H1 (cell line): ENCODE results near the gene ELP5. TPM values are rescaled to one million over a fixed set of nuclear protein-coding genes. Genes with fewer than 3 reads are reported as not detected.

Experiments used
- CTCF ChIA-PET: fragments of 300-600 bp; sonication (Branson Sonifier 250); formaldehyde crosslinking; loops from one replicate; lab custom pipeline; 2021; ENCODE audit not compliant: partially characterized antibody; lab: Charles Lee
- POLR2A ChIA-PET: fragments of 300-600 bp; sonication (Branson Sonifier 250); formaldehyde crosslinking; loops from one replicate; lab custom pipeline; 2021; ENCODE audit warnings: inconsistent platforms; ENCODE audit not compliant: partially characterized antibody; lab: Charles Lee
- DNase-seq, 2 experiments: peaks; one replicate each; pipeline versions ENCODE4 v3.0.0 to v3.0.0-alpha.2; 2010 to 2022; ENCODE audit warnings: low spot score in 2 of 2, low read depth in 1 of 2, mixed read lengths in 1 of 2
- FAIRE-seq: peaks from 2 replicates; lab custom pipeline; 2011; peaks lifted over from hg19 to GRCh38; lab: Jason Lieb, UNC
- H2AFZ ChIP-seq: 2 replicates; pipeline ENCODE4 v1.8.1; 2012; ENCODE audit warnings: low read length, inconsistent platforms
- H2AK5ac ChIP-seq: 2 replicates; pipeline ENCODE4 v1.6.1; 2013; ENCODE audit warnings: low read depth, low read length
- H2BK120ac ChIP-seq: replicated peaks from 2 replicates; pipeline ENCODE3; 2013; ENCODE audit warnings: low read depth, low read length, inconsistent platforms
- H2BK12ac ChIP-seq: 2 replicates; pipeline ENCODE4 v1.6.1; 2013; ENCODE audit warnings: low read depth, low read length
- H2BK15ac ChIP-seq: 2 replicates; pipeline ENCODE4 v1.6.1; 2013; ENCODE audit warnings: low read length
- H2BK20ac ChIP-seq: 2 replicates; pipeline ENCODE4 v1.6.1; 2013; ENCODE audit warnings: low read length
- H2BK5ac ChIP-seq: 2 replicates; pipeline ENCODE4 v1.6.1; 2013; ENCODE audit warnings: low read depth, low read length
- H3K14ac ChIP-seq: 2 replicates; pipeline ENCODE4 v1.6.1; 2013; ENCODE audit warnings: inconsistent platforms; ENCODE audit not compliant: insufficient read length
- H3K18ac ChIP-seq: 2 replicates; pipeline ENCODE4 v1.6.1; 2013; ENCODE audit warnings: low read length; ENCODE audit errors: extremely low read depth
- H3K23ac ChIP-seq: 2 replicates; pipeline ENCODE4 v1.6.1; 2013; ENCODE audit warnings: inconsistent platforms; ENCODE audit not compliant: insufficient read length
- H3K23me2 ChIP-seq: 2 replicates; pipeline ENCODE4 v1.6.1; 2013; ENCODE audit warnings: low read depth, low read length
- H3K27ac ChIP-seq: 2 replicates; pipeline ENCODE4 v1.6.1; 2011; ENCODE audit warnings: low read depth, low read length, inconsistent platforms
- H3K27me3 ChIP-seq, 4 experiments: replicated peaks in 1 of 4; 1 replicate in 1 of 4; 2 replicates in 3 of 4; pipeline versions ENCODE4 v1.6.1 to v1.8.1; 2011 to 2013; ENCODE audit warnings: low read length in 3 of 4, mild to moderate bottlenecking in 3 of 4, inconsistent platforms in 2 of 4, mixed read lengths in 2 of 4, moderate library complexity in 1 of 4; ENCODE audit not compliant: control insufficient read depth in 3 of 4, insufficient read depth in 3 of 4; ENCODE audit errors: extremely low read depth in 1 of 4
- H3K36me3 ChIP-seq, 4 experiments: 2 replicates each; pipeline versions ENCODE4 v1.6.1 to v1.8.1; 2011 to 2013; ENCODE audit warnings: mild to moderate bottlenecking in 4 of 4, low read length in 3 of 4, moderate library complexity in 2 of 4, control low read depth in 1 of 4, inconsistent platforms in 1 of 4; ENCODE audit not compliant: insufficient read depth in 4 of 4, control insufficient read depth in 2 of 4
- H3K4ac ChIP-seq: replicated peaks from 2 replicates; pipeline ENCODE3; 2013; ENCODE audit warnings: low read length, low read depth, mixed read lengths, inconsistent platforms; ENCODE audit not compliant: insufficient read length
- H3K4me1 ChIP-seq, 4 experiments: replicated peaks in 1 of 4; 1 replicate in 1 of 4; 2 replicates in 3 of 4; pipeline versions ENCODE4 v1.6.1 to v1.8.1; 2011 to 2013; ENCODE audit warnings: low read length in 3 of 4, inconsistent platforms in 2 of 4, mixed read lengths in 1 of 4; ENCODE audit not compliant: insufficient read depth in 4 of 4, control insufficient read depth in 3 of 4
- H3K4me2 ChIP-seq, 2 experiments: 2 replicates each; pipeline versions ENCODE4 v1.6.1 to v1.8.1; 2011 to 2013; ENCODE audit warnings: low read depth in 2 of 2, low read length in 2 of 2, control low read depth in 1 of 2, inconsistent platforms in 1 of 2, mild to moderate bottlenecking in 1 of 2; ENCODE audit not compliant: insufficient read depth in 1 of 2
- H3K4me3 ChIP-seq, 4 experiments: fragments of 200-600, 300-600 bp in 1 of 4; sonication (generic), shearing (Covaris generic), sonication (Bioruptor Twin) in 1 of 4; 2 replicates each; pipeline versions ENCODE4 v1.5.1 to v1.8.1; 2011 to 2016; ENCODE audit warnings: low read length in 4 of 4, low read depth in 3 of 4, control low read depth in 2 of 4, inconsistent platforms in 2 of 4, mild to moderate bottlenecking in 2 of 4, mixed read lengths in 1 of 4, moderate library complexity in 1 of 4; ENCODE audit not compliant: insufficient read depth in 2 of 4; ENCODE audit errors: extremely low read depth in 1 of 4
- H3K56ac ChIP-seq: replicated peaks from 2 replicates; pipeline ENCODE3; 2013; ENCODE audit warnings: low read depth, mild to moderate bottlenecking, mixed read lengths, low read length, inconsistent platforms; ENCODE audit not compliant: insufficient read length
- H3K79me1 ChIP-seq: 2 replicates; pipeline ENCODE4 v1.6.1; 2013; ENCODE audit warnings: low read depth, low read length, control low read depth
- H3K79me2 ChIP-seq, 2 experiments: 2 replicates each; pipeline versions ENCODE4 v1.6.1 to v1.8.1; 2012 to 2013; ENCODE audit warnings: low read length in 2 of 2, mild to moderate bottlenecking in 2 of 2, inconsistent platforms in 1 of 2; ENCODE audit not compliant: insufficient read depth in 2 of 2, control insufficient read depth in 1 of 2
- H3K9ac ChIP-seq, 4 experiments: replicated peaks in 1 of 4; 1 replicate in 1 of 4; 2 replicates in 3 of 4; pipeline versions ENCODE4 v1.6.1 to v1.8.1; 2011 to 2013; ENCODE audit warnings: low read depth in 3 of 4, low read length in 3 of 4, control low read depth in 2 of 4, mild to moderate bottlenecking in 2 of 4, moderate library complexity in 2 of 4, inconsistent platforms in 1 of 4; ENCODE audit errors: extremely low read depth in 1 of 4
- H3K9me3 ChIP-seq, 2 experiments: 2 replicates each; pipeline versions ENCODE4 v1.6.1 to v1.8.1; 2012 to 2013; ENCODE audit warnings: mild to moderate bottlenecking in 2 of 2, moderate library complexity in 2 of 2, control low read depth in 1 of 2, inconsistent platforms in 1 of 2, low read depth in 1 of 2, low read length in 1 of 2, mixed read lengths in 1 of 2; ENCODE audit not compliant: insufficient read depth in 2 of 2
- H4K20me1 ChIP-seq, 2 experiments: replicated peaks in 1 of 2; 2 replicates each; pipeline versions ENCODE3 to v1.8.1; 2011 to 2013; ENCODE audit warnings: inconsistent platforms in 2 of 2, low read length in 2 of 2, mild to moderate bottlenecking in 1 of 2; ENCODE audit not compliant: insufficient read depth in 2 of 2, control insufficient read depth in 1 of 2
- H4K5ac ChIP-seq: 2 replicates; pipeline ENCODE4 v1.6.1; 2013; ENCODE audit warnings: low read length, low read depth, mixed read lengths, inconsistent platforms; ENCODE audit not compliant: insufficient read length
- H4K8ac ChIP-seq: 2 replicates; pipeline ENCODE4 v1.8.0; 2013; ENCODE audit warnings: mild to moderate bottlenecking, moderate library complexity, low read length, inconsistent platforms; ENCODE audit not compliant: insufficient read depth; ENCODE audit errors: extremely low read depth
- H4K91ac ChIP-seq: replicated peaks from 2 replicates; pipeline ENCODE3; 2013; ENCODE audit warnings: low read length, mixed read lengths, inconsistent platforms; ENCODE audit not compliant: insufficient read length
- BCL11A ChIP-seq, 2 experiments: IDR thresholded peaks; one replicate each; pipeline ENCODE4 v1.6.1; 2011; ENCODE audit warnings: low read depth in 2 of 2, low read length in 2 of 2, mild to moderate bottlenecking in 2 of 2
- BRCA1 ChIP-seq: IDR thresholded peaks from 2 replicates; pipeline ENCODE4 v1.6.1; 2012; ENCODE audit warnings: low read depth, low read length, improper control_type of control experiment
- EZH2 ChIP-seq: fragments of 200-600 bp; sonication (generic); IDR thresholded peaks from 2 replicates; pipeline ENCODE4 v1.7.1; 2012; ENCODE audit warnings: low read depth, mild to moderate bottlenecking, moderate library complexity, low read length, inconsistent platforms; ENCODE audit not compliant: severe bottlenecking
- KDM5A ChIP-seq: fragments of 200-600 bp; IDR thresholded peaks from 2 replicates; pipeline ENCODE4 v1.7.1; 2012; ENCODE audit warnings: mild to moderate bottlenecking, low read length, inconsistent platforms, mixed read lengths
- MAFK ChIP-seq: IDR thresholded peaks from 2 replicates; pipeline ENCODE4 v1.6.1; 2012; ENCODE audit warnings: low read depth, mild to moderate bottlenecking, improper control_type of control experiment, low read length
- RAD21 ChIP-seq, 2 experiments: IDR thresholded peaks in 1 of 2; conservative IDR thresholded peaks in 1 of 2; 2 replicates each; pipeline ENCODE4 v1.6.1; 2011; ENCODE audit warnings: low read depth in 2 of 2, low read length in 2 of 2, improper control_type of control experiment in 1 of 2, inconsistent platforms in 1 of 2, mild to moderate bottlenecking in 1 of 2, moderate library complexity in 1 of 2
- SAP30 ChIP-seq: fragments of 300-600 bp; sonication (generic); IDR thresholded peaks from 2 replicates; pipeline ENCODE4 v1.7.1; 2012; ENCODE audit warnings: low read length, moderate library complexity, mild to moderate bottlenecking, inconsistent platforms; ENCODE audit not compliant: insufficient read depth, insufficient replicate concordance
- SIX5 ChIP-seq: IDR thresholded peaks from 2 replicates; pipeline ENCODE4 v1.6.1; 2011; ENCODE audit warnings: mild to moderate bottlenecking, low read depth, low read length
- TBP ChIP-seq: IDR thresholded peaks from 2 replicates; pipeline ENCODE4 v1.6.1; 2011; ENCODE audit warnings: low read depth, low read length, improper control_type of control experiment
- USF2 ChIP-seq: IDR thresholded peaks from 2 replicates; pipeline ENCODE4 v1.6.1; 2011; ENCODE audit warnings: low read length, improper control_type of control experiment
- WGBS, 2 experiments: shearing (Covaris generic) in 1 of 2; methylation state at CpG; one replicate each; pipeline versions ENCODE4 v1.1.6 to v1.1.7; 2013 to 2015; ENCODE audit warnings: low lambda C conversion rate in 2 of 2, mixed read lengths in 2 of 2, inconsistent platforms in 1 of 2, low coverage in 1 of 2, missing lambda C conversion rate in 1 of 2; ENCODE audit not compliant: insufficient replicate concordance in 2 of 2, insufficient coverage in 1 of 2, insufficient read length in 1 of 2; ENCODE audit errors: extremely low coverage in 1 of 2, missing lambda C conversion rate in 1 of 2; 5-methylcytosine and 5-hydroxymethylcytosine counted together
- polyA plus RNA-seq, 7 experiments: library from polyadenylated mRNA; depleted of rRNA in 3 of 7; stranded (reverse) in 5 of 7; unstranded in 2 of 7; fragments of >200 nt in 5 of 7; fragments of 200-250 nt in 2 of 7; gene quantifications; 1 replicate in 5 of 7; 2 replicates in 1 of 7; 4 replicates in 1 of 7; pipeline versions ENCODE4 v1.2.1 to v1.2.3, GENCODE V29; 2011 to 2013; ENCODE audit warnings: missing spikeins in 2 of 7, mixed read lengths in 2 of 7
- total RNA-seq: library from RNA; stranded (reverse); fragmentation: NEBNext Ultra II Directional; extraction: Animal tissue kit (Norgen Biotek cat#: 25700); gene quantifications from 2 replicates; pipeline ENCODE4 v1.2.1, GENCODE V29; 2021

ELP5 gene
- total and polyA plus RNA-seq, 2 of the 8 experiments (the other 6 are each of a cell fraction or from before 2014, with no cell fraction given) = 75.4 to 107 TPM

- peaks cover 0 to 6% (median 3%) of the 10 kb centered on the region in 4 experiments; a peak in 3 of 8 replicates for H3K36me3 ChIP-seq
- H2BK15ac ChIP-seq = no peak overlapping the region
- no peak overlapping the region for H3K9ac ChIP-seq
- no peak overlapping the region for H2BK5ac ChIP-seq
- H3K18ac ChIP-seq = no peak overlapping the region
- H3K4me1 ChIP-seq = peaks cover 0 to 9% (median 7%) of the 10 kb centered on the region in 4 experiments; a peak in 6 of 7 replicates
- no peak overlapping the region for H3K27ac ChIP-seq
- DNase-seq (no peak), FAIRE-seq (no peak)
- H3K23ac ChIP-seq = no peak overlapping the region
- no peak overlapping the region for H2BK20ac ChIP-seq
- no peak overlapping the region for H3K4ac ChIP-seq
- no peak overlapping the region for H2BK120ac ChIP-seq
- no peaks in the 10 kb centered on the region for H3K79me2 ChIP-seq
- WGBS, 2 experiments = 90% methylated on average over 10 of the region's 18 CpGs; no CpG with 5 or more reads in 1 of the 2 experiments
- no peak overlapping the region for H2AK5ac ChIP-seq
- no peak overlapping the region for H2AFZ ChIP-seq
- H3K4me3 ChIP-seq = no peak overlapping the region
- H4K20me1 ChIP-seq = peaks cover 0 to 9% of the 10 kb centered on the region in 2 experiments
- no peak overlapping the region for H4K5ac ChIP-seq
- no peak overlapping the region for H3K14ac ChIP-seq
- H3K27me3 ChIP-seq = no peaks in the 10 kb centered on the region; a peak in 2 of 7 replicates
- H3K23me2 ChIP-seq = no peaks in the 10 kb centered on the region; the same call in 1 of the 2 replicates
- ChIA-PET POLR2A (interaction anchor here (0.6 to 6.7 kb wide), 12 partner anchors 8 to 842 kb away, joined by 3 to 94 read pairs (median 4); partner anchors contain the start of genes CLDN7, CTDNEP1, ELP5 and GABARAP), CTCF (interaction anchor here (1.2 to 5.7 kb wide), 2 partner anchors 8 to 67 kb away, joined by 3 to 46 read pairs; partner anchors contain the start of gene SLC2A4)
- no peak overlapping the region for H4K8ac ChIP-seq
- H2BK12ac ChIP-seq = no peak overlapping the region
- H3K9me3 ChIP-seq = no peaks in the 10 kb centered on the region
- H3K79me1 ChIP-seq = peaks cover 2% of the 10 kb centered on the region; the same call in 1 of the 2 replicates
- H4K91ac ChIP-seq = no peak overlapping the region
- H3K56ac ChIP-seq = no peak overlapping the region
- H3K4me2 ChIP-seq = no peak overlapping the region
- TF ChIP-seq KDM5A = no peak
- TF ChIP-seq EZH2 = no peak
- TF ChIP-seq SIX5 = no peak
- TF ChIP-seq TBP = no peak
- TF ChIP-seq BRCA1 = no peak
- TF ChIP-seq SAP30 = no peak
- TF ChIP-seq MAFK = no peak
- TF ChIP-seq RAD21 (IDR thresholded peaks at IDR 0.05 in 1 of 2, conservative IDR thresholded peaks at IDR 0.05 in 1 of 2; ENCODE audit: low read depth in 2 of 2, low read length in 2 of 2) = no peak
- TF ChIP-seq USF2 = no peak
- TF ChIP-seq BCL11A (IDR thresholded peaks at IDR 0.05; ENCODE audit: low read depth in 2 of 2, low read length in 2 of 2) = no peak
Measured at GRCh38 chr17:7289256-7290032, 37.4 kb downstream of the ELP5 start.
